ENCODE data around the gene INTS13.

INTS13 gene

DNA sequence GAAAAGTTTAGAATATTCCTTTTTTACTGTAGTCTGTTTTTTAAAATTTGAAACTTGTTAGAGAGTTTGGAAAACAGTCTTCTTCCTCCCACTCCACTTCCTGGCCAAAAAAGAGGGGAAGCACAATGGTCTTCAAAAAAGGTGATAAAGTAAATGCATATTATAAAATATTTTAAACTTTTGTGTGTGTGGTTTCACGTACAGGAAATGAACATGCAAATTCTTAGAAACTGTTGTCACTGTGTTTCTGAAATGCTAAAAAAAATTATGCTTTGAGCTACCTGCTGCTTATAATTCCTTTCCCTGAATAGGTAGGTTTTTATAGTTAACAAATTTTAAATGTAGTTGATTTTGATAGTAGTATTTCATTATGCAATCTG, 3.4 kb upstream of the INTS13 start:
- TF ChIP-seq, protein P1, sequence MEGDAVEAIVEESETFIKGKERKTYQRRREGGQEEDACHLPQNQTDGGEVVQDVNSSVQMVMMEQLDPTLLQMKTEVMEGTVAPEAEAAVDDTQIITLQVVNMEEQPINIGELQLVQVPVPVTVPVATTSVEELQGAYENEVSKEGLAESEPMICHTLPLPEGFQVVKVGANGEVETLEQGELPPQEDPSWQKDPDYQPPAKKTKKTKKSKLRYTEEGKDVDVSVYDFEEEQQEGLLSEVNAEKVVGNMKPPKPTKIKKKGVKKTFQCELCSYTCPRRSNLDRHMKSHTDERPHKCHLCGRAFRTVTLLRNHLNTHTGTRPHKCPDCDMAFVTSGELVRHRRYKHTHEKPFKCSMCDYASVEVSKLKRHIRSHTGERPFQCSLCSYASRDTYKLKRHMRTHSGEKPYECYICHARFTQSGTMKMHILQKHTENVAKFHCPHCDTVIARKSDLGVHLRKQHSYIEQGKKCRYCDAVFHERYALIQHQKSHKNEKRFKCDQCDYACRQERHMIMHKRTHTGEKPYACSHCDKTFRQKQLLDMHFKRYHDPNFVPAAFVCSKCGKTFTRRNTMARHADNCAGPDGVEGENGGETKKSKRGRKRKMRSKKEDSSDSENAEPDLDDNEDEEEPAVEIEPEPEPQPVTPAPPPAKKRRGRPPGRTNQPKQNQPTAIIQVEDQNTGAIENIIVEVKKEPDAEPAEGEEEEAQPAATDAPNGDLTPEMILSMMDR (IDR thresholded peaks at IDR 0.05; ENCODE audit: low read depth, low read length), result no peak
- no peak for DNase-seq (ENCODE audit: extremely low read depth, low read depth)

DNA sequence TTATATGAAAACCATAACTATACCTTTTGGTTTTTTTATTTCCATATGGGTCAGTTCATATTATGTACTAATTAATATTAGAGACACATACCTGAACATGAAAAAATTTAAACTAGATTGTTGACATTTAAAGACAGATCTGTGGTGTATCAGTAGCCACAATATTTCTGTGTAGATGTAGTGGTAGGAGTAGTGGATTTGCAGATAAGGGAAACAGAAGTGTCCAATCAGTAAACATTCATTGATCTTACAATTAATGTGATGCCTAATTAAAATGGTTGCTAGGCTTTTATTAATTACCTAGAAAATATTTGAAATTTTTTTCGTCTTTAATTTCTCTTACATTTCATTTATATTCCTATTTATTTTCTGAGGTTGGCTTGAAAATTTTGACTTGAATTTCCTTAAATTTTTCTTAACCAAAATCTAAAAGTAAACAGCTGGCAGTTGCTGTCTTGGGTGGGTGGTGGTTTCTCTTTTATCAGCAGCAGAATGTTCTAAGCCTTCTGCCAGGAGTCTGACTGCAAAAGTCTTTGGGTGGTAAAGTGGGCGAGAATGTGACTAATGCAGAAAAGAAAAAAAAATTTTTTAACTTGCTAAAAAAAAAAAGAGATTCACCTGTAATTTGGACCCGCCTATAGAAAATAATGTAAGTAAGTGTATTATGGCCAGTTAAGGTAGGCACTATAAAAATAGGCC, 2.9 kb upstream of the INTS13 start:
- TF ChIP-seq, protein P1 (IDR thresholded peaks at IDR 0.05; ENCODE audit: low read depth, low read length), result no peak
- DNase-seq (ENCODE audit: extremely low read depth, low read depth), result no peak

- DNase-seq (ENCODE audit: extremely low read depth, low read depth), result no peak
- TF ChIP-seq, protein P1 (IDR thresholded peaks at IDR 0.05; ENCODE audit: low read depth, low read length), result no peak
Measured at GRCh38 chr12:26939953-26940352, 2.2 kb upstream of the INTS13 start.

GRCh38 chr12:26939192-26939832, 1.5 kb upstream of the INTS13 start:
- DNase-seq (ENCODE audit: extremely low read depth, low read depth), result no peak
- TF ChIP-seq, protein P1 (IDR thresholded peaks at IDR 0.05; ENCODE audit: low read depth, low read length), result no peak

DNA sequence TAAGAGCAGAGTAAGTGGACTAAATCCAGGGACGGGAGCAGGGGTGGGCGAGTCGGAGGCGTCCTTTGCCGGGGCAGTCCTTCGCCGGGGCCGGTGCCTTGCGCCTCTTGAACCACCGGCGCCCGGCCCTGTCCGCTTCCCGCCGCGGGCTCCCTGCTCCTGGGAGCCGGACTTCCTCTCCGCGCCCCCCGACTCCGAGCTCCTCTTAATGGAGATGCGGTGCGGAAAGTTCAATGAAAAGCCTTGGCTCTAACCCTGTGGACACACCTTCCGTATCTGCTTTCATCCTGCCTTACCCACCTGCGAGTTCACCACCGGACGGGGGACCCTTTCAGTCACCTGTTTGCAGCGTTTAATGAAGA, 901 bp upstream of the INTS13 start:
- TF ChIP-seq, protein P1 (IDR thresholded peaks at IDR 0.05; ENCODE audit: low read depth, low read length), result no peak
- DNase-seq (ENCODE audit: extremely low read depth, low read depth), result no peak

- TF ChIP-seq, protein P1 (IDR thresholded peaks at IDR 0.05; ENCODE audit: low read depth, low read length), result no peak
- no peak for DNase-seq (ENCODE audit: extremely low read depth, low read depth)
Measured at GRCh38 chr12:26937443-26937862, 328 bp downstream of the INTS13 start.

GRCh38 chr12:26936559-26937442, 980 bp downstream of the INTS13 start:
- no peak for DNase-seq (ENCODE audit: extremely low read depth, low read depth)
- TF ChIP-seq, protein P1 (IDR thresholded peaks at IDR 0.05; ENCODE audit: low read depth, low read length), result no peak
